NCI-H1092 treated with DMSO at 0.1 percent for 48 hours (cell line): ENCODE data around the gene TMEM50B.
"Not testable (repeated sequence)": the region's sequence is repeated elsewhere in the genome, so short reads cannot be mapped to it uniquely, and the experiment has no call there.

Source experiments
- DNase-seq: peaks from one replicate; lab custom pipeline; 2025; lab: John Stamatoyannopoulos, UW

The TMEM50B gene

DNA sequence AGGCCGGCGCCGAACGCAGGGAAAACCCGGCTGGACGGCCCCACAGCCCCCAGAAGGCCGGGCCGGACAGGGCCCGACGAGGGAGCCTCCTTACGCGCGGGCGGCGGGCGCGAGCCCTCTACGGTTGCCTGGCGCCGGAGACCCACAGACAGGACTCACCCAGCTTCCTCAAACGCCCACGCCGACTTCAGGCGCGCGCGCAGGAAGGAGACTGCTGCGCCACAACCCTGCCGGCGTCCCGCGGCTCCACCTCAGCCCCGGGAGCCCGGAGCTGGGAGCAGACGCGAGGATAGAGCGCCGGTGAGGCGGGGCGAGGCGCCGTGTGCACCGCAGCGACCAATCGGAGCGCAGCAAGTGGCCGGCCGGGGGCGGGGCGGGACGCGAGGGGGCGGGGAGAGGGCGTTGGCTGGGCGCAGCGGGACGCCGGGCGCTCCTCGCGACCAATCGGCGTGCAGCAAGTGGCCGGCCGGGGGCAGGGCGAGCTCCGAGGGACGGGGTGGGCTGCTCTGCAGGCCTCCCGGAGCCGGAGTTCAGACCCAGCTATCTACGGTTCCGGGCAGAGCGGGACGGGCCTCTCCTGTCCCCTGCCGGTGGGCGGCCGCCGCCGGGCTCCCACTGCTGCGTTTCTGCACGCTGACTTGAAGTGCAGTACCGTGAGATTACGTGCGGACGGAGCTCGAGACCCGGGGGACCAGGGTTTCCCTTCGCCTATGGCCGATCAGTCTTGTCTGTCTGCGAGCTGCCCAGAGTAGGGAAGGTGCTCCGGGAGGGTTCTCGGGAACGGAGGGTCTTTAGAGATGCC is at the start of gene TMEM50B:
Gene TMEM50B (minus strand): TSS at position 296 of the 802 bp plus-strand sequence. CDS start 11,089 bp downstream, outside the sequence.
- peak; percentile 92 for DNase-seq

DNA sequence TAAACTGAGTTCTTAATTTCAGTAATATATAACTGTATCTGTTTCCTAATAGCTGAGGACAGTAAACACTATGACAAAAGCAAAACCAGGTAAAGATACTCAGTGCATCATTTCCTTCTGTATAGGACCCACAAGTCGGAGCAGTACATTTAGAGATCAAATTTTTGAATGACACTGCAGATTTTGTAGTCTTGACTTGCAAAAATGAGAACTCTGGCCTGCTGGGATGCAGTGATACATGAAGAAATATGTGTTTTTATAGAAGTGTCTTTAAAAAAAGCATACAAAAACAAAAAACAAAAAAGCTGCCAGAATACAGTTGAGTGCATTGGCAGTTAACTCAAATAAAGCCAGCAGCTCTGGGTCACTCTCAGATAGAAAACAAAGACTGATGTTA is 43.2 kb upstream of the TMEM50B start:
- DNase-seq = no peak

DNA sequence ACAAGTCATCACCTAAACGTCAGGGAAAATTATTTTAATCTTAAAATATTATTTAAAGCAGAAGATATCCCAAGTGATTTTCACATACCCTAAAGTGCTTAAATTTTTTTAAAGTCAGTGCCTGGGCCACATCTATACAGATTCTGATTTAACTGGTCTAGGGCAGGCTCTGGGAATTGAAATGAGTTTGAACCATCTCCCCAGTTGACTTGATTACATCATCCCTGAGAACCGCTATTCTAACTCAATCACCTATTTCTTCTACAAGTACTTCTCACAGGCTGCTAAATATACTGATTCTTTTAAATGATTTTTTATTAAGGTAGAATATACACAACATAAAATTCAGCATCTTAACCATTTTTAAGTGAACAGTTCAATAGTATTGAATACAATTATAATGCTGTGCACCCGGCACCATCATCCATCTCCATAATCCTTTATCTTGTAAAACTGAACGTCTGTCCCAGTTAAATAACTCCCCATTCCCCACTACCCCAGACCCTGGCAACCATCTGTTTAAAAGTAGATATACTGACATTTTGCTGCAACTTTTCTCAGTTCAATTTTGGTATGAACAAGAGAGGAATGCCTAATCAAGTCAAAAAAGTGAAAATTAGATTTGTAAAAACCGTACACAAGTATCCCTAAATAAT is 42.7 kb upstream of the TMEM50B start:
- DNase-seq = no peak

DNA sequence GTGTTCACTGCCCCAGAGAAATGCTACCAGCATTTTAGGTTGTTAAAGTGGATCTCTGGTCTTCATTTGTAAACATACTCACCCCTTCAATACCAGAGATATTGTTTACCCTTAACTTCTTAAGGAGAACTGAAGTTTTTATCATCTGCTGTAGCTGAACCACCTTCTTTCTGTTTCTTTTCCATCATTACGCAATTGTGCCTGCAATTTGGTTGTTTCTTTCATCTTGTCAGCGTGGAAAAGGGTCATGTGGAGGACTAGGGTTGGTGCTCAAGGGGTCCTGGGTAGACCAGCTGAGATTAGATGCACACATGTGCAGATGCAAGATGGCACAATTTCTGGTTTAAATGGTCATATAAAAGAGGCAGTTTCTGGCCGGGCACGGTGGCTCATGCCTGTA is 39.1 kb upstream of the TMEM50B start:
- DNase-seq = no peak

DNA sequence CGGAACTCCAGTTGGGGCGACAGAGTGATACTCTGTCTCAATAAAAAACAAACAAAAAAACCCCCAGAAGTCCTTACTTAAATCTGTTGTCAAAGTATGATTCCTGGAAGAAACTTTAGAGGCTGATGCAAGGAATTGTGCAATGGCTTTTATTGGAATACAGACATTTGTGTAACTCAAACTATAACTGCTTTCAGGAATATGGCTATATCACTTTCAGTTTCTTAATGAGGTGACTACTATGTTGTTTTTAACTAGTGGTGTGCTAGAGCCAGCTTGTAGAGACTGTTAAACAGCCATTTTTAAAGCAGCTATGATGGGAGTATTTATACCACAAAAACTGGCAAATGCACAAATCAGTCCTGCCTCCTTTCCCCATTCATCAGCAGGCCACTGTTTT is 34.5 kb upstream of the TMEM50B start:
- DNase-seq = no peak

DNA sequence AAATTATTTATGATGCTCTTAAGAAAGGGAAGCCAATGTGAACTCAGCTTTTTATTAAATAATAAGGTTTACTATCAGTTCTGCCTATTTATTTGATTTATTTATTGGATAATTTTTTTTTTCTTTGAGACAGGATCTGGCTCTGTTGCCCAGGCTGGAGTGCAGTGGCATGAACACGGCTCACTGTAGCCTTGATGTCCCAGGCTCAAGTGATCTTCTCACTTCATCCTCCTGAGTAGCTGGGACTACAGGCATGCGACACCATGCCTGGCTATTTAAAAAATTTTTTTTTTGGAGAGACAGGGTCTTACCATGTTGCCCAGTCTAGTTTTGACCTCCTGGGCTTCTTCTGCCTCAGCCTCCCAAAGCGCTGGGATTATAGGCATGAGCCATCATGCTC is 32.7 kb upstream of the TMEM50B start:
- no peak for DNase-seq

DNA sequence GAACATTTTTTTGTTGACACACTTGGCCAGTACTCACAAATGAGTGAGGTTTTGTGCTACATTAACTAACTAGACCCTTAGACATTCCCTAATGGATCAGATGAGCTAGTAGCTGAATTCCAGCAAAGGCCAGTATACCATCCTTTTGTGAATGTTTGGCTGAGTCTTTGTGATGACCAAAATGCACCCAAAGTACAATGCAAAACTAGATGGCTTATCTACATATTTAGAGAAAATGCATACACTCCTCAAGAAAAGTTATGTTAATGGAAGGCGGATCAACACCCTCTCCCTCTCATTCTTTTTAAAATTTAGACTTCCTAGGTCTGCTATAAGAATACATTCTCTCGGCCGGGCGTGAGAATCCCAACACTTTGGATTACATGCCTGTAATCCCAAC is 31.9 kb upstream of the TMEM50B start:
- no peak for DNase-seq

DNA sequence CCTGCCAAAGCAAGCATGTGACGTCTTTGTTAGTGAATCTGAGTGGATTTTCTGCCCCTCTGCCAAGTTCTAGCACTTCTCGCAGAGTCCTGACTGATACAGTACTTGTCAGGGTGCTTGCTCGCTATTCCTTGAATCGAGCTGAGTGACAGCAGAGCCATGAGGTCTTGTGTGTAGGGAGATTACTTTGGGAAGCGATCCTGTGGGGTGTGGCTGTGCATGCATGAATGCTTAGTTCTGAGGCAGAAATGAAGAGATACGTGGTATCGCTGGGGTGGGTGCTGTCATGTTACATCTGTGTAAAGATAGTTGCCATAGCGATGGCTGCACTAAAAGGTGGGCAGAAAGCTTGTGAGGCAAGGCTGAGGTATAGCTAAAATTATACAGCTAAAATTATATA is 31.1 kb upstream of the TMEM50B start:
- DNase-seq = no peak

DNA sequence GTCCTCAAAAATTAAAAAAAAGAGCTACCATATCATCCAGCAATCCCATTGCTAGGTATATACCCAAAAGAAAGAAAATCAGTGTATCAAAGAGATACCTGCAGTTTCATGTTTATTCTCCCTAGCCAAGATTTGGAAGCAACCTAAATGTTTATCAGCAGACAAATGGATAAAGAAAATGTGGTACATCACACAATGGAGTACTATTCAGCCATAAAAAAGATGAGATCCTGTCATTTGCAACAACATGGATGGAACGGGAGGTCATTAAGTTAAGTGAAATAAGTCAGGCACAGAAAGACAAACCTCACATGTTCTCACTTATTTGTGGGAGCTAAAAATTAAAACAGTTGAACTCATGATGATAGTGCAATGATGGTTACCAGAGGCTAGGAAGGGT is 27.2 kb upstream of the TMEM50B start:
- not testable (repeated sequence) for DNase-seq

DNA sequence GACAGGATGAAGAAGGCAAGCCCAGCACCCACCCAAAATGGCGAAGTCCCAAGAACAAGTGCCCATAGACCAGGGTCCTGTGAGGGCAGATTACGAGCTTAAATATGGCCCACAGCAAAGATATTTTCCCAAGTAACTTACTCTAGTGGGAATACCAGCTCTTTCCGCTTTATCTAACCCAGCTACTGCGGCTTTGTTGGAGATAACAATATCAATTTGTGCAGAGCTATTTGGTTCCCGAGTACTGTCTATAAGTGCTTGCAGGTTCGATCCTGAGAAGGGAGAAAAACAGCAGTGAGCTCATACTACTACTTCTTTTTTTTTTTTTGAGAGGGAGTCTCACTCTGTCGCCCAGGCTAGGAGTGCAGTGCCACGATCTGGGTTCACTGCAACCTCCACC is 26.1 kb upstream of the TMEM50B start:
- DNase-seq = no peak

DNA sequence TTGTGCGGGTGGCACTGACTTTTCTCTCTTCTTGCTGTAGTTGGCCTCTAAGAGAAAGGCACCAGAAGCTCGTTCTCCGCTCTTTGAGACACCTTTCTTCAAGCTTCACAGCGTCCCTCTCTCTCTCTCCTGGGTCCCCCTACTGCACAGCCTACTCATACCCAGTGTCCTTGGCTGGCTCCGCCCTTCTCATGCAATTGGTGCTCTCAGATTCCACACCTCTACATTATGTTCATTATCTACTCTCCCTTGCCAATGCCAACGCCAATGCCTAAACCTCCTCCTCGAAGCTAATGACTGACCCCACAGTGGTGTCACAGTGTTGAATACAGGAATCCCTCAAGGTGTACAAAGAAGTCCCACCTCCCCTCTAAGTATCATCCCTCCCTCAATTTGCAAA is 16.6 kb upstream of the TMEM50B start:
- DNase-seq = no peak

DNA sequence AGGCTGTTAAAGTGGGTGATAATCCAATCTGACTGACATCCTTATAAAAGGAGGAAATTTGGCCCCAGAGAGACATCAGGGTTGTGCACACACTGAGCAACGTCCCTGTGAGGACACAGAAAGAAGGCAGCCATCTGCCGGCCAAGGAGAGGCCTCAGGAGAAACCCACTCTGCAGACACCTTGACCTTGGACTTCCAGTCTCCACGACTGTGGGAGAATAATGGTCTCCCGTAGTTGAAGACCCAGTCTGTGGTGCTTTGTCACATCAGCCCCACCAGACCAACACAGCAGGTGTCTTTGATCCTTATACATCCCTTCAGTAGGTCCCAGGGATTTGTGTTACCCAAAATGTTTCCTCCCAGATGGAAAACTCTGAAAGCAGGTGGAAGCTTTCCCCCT is 16.0 kb upstream of the TMEM50B start:
- DNase-seq = no peak

DNA sequence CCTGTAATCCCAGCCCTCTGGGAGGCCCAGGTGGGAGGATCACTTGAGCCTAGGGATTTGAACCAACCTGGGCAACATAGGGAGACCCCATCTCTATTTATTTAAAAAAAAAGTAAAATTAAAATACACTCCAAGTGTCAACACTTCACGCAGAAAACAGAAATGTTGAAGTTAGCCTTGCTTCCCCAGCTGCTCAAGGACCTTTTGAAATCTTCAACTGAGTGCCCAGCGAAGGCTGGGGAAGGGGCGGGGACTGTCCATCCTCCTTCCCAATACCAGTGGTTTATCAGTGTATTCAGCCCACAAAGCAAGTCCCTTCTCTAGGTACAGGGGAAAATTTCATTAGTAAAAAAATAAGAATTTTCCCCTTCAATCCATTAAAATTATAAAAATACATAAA is 14.0 kb upstream of the TMEM50B start:
- DNase-seq = no peak

DNA sequence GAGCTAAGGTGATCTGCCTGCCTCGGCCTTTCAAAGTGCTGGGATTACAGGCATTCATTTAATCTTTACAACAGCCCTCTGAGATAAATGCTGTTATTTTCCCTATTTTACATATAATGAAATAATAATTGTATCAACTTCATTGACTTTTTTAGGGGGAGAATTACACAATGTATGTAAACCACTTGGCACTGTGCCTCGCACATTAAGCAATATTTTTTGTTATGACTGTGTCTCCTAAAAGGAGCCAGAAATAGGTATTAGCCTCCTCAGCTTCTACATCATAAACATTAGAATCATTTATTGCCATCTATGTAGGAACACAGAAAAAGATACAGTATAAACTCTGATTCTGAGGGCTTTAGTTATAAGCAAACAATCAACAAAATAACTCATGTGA is 12.8 kb upstream of the TMEM50B start:
- no peak for DNase-seq

DNA sequence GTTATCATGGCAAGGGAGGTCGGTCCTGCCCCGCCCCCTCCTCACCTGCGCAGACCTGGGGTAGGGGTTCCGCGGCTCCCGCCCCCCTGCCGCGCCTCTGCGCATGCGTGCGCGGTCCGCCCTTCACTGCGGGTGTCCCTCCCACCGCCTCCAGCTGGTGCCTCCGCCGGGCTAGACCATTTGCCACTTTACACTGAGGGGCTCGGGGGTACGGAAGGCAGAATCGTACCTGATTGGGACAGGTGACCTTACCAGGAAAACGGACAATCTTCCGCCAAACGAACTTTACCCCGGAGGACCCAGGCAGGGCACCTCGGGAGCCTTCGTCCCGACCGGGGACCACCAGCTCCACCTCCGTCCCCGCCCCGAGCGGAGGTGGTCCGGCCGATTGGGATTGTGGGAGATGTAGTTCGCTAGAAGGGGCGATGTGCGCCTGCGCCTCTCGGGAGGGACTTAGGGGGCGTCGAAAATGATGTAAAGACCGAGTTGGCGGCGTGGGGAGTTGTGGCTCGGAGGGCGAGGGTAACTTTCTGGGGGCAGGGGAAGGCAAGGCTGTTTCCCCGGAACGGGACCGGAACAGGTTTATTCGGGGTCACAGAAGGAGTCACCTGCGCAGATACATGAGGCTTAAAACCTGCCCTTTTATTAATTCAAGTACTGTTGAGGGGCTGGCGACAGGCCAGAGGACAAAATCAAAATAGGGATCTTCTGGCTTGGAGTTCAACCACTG is 11.8 kb upstream of the TMEM50B start, which contains the start of gene DNAJC28:
Gene DNAJC28 (minus strand): TSS at position 344 of the 730 bp plus-strand sequence. CDS start 2,323 bp downstream, outside the sequence.
- peak; percentile 95 for DNase-seq

DNA sequence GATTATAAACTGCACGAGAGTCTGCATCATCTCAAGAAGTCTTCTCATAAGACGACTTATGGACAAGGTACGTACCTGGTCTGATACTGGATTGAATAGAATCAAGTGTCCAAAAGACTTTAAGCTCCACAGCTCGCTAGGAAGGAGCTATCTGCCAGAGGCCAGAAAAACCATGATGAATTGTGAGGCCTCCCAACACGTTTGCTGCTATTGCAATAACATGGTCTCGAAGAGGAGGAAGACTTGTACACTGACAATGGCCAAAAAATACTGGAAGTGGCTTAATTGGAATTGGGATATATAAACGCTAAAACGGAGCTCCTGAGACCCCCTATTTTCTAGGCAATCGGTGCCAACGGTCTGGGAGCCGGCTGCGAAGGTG is 11.2 kb upstream of the TMEM50B start:
- no peak for DNase-seq

DNA sequence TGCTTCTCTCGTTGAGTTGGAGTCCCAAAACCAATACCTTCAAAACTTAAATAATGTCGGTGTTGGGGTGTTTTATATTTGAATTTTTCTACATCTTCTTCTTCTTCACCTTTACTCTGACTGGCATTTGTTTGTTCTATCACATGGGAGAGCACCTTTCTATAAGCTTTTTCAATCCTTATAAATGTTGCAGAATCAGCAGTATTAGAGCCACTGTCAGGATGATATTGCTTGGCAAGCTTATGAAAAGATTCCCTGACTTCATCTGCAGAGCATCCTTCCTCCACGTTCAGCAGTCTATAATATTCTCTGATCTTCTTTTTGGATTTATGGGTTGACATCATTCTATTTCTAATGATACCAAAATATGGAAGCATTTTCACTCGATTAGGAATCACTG is 9.2 kb upstream of the TMEM50B start:
- no peak for DNase-seq

DNA sequence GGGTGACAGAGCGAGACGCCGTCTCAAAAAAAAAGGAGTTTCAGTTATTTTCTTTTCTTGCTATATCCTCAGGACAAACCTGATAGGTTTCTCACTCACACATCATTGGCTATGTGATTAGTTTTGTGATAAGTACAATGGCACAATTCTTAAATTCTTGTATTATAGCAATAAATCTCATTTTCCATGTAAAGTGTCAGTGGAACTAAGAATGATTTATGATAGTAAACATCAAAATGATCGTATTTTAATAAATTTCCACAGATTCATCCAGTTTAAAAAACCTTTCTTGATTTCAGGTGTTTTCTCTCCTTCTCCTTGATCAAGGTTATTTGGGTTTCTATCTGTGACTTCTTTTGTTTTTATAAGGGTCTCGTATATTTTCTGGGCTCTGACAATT is 8.2 kb upstream of the TMEM50B start:
- DNase-seq = no peak

DNA sequence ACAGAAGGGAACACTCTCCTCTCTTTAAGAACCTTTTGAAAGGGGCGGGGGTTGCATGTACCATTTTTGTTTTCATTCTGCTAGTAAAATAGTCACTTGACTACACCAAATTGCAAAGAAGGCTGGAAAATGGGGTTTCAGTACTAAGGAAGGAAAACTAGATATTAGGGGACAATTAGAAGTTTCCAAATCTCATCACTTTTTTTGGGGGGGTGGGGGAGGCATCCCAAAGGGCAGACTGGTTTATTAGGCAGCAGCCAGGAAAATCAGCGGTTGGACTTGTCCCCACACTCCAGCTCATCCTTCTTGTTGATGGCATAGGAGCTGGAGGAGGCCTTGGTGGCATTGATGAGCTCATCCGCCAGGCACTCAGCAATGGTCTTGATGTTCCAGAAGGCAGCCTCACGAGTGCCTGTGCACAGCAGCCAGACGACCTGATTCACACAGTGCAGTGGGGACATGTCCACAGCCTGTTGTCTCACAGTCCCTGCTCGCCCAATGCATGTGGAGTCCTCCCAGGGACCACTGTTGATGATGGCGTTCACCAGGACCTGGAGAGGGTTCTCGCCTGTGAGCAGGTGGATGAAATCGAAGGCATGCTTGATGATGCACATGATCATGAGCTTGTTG is 1.7 kb upstream of the TMEM50B start:
- DNase-seq = no peak

DNA sequence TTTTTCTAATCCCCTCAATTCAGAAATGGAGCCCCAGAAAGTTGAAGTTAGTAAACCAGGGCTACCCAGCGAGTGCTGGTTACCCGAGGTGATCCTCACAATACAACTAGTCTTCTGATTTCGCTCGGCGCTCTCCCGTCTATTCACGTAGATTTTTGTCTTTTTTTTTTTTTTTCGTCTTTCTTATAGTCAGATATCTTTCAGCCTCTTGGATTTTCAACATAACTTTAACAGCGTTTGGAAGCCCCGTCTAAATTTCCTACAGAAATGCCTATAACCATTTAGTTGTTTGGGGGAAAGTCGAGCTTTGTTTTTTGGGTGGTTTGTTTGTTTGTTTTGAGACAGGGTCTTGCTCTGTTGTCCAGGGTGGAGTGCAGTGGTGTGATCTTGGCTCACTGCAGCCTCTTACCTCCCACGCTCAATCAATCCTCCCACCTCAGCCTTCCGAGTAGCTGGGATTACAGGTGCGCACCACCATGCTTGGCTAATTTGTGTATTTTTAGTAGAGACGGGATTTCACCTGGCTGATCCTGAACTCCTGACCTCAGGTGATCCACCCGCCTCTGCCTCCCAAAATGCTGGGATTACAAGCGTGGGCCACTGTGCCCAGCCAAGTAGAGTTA is 818 bp upstream of the TMEM50B start:
- DNase-seq = no peak

DNA sequence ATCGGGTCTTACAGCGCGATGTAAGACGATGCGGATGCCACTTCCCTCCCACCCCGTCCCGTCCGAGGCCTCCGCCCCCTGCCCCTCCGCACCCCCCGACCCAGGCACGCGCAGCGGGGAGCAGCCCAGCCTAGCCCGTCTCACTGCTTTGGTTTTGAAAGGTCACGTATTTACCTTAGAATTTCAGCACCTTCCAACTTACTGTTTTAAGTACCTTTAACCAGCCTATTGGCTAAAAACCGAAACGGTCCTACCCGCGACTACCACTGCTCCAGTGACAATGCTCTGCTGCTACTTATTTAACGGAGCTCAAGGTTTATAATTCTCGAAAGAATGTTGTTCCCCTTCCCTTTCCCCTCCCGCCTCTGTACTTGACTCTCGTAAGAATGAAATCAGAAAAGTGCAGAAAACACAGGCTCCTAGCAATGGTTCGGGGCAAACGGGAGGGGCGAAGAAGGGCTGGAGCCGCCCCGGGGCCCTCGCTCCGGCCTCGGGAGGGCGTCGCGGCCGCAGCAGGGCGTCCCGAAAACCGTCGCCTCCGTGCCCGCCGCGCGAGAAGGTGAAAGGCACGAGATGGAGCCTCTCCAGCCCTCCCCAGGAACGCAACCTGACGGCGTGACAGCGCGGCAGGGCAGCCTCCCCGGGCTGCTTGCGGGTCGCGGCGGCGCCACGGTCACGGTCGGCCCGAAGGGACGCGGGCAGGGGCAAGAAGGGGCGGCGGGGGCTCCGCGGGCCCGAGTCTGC is 667 bp downstream of the TMEM50B start:
- peak; percentile 39 for DNase-seq
